Endothelial cell of umbilical vein (primary cell): ENCODE data around the gene POU5F1. TPM values are rescaled to one million over a fixed set of nuclear protein-coding genes. Genes with fewer than 3 reads are reported as not detected.

Source experiments
- BruUV-seq: library from RNA; stranded (reverse); fragments of 400-500 nt; replicated peaks from 2 replicates; lab custom pipeline; 2021; lab: Mats Ljungman, UMichigan
- CTCF ChIA-PET: fragments of 300-600, 350-600 bp; sonication (Branson Sonifier 250); formaldehyde crosslinking; loops from one replicate; lab custom pipeline; 2021; ENCODE audit warnings: antibody characterized with exemption, inconsistent platforms; lab: Charles Lee
- POLR2A ChIA-PET: fragments of 300-600, 350-600 bp; sonication (Branson Sonifier 250); formaldehyde crosslinking; loops from one replicate; lab custom pipeline; 2021; ENCODE audit warnings: antibody characterized with exemption, inconsistent platforms; lab: Charles Lee
- DNase-seq: peaks from one replicate; pipeline ENCODE4 v3.0.0-alpha.2; 2011; ENCODE audit warnings: low read depth, low spot score
- FAIRE-seq: peaks from 2 replicates; lab custom pipeline; 2011; peaks lifted over from hg19 to GRCh38; lab: Jason Lieb, UNC
- H2AFZ ChIP-seq: 2 replicates; pipeline ENCODE4 v1.6.0; 2012; ENCODE audit warnings: low read depth, low read length, control low read depth, inconsistent platforms
- H3K27ac ChIP-seq: 2 replicates; pipeline ENCODE4 v1.5.1; 2011; ENCODE audit warnings: low read depth, mild to moderate bottlenecking, control low read depth, low read length, moderate library complexity; ENCODE audit not compliant: insufficient read depth
- H3K27me3 ChIP-seq, 2 experiments: 2 replicates each; pipeline versions ENCODE4 v1.6.0 to v1.6.1; 2011; ENCODE audit warnings: low read length in 2 of 2, mixed read lengths in 1 of 2; ENCODE audit not compliant: control insufficient read depth in 2 of 2, insufficient read depth in 2 of 2
- H3K36me3 ChIP-seq, 2 experiments: 2 replicates in 1 of 2; 3 replicates in 1 of 2; pipeline ENCODE4 v1.5.1; 2011; ENCODE audit warnings: low read length in 2 of 2, mild to moderate bottlenecking in 1 of 2, moderate library complexity in 1 of 2; ENCODE audit not compliant: control insufficient read depth in 2 of 2, insufficient read depth in 2 of 2; ENCODE audit errors: extremely low read depth in 1 of 2
- H3K4me1 ChIP-seq: 3 replicates; pipeline ENCODE4 v1.5.1; 2011; ENCODE audit warnings: mild to moderate bottlenecking, low read length; ENCODE audit not compliant: control insufficient read depth, insufficient read depth; ENCODE audit errors: extremely low read depth
- H3K4me2 ChIP-seq: 2 replicates; pipeline ENCODE4 v1.6.1; 2011; ENCODE audit warnings: low read length, control low read depth, mixed read lengths; ENCODE audit not compliant: insufficient read depth
- H3K4me3 ChIP-seq, 3 experiments: fragments of 200-600 bp in 1 of 3; sonication (generic), shearing (Covaris generic) in 1 of 3; replicated peaks in 1 of 3; 2 replicates each; pipeline ENCODE4 v1.5.1; 2011 to 2016; ENCODE audit warnings: control low read depth in 3 of 3, low read length in 3 of 3, mild to moderate bottlenecking in 2 of 3, inconsistent platforms in 1 of 3, low read depth in 1 of 3, moderate library complexity in 1 of 3; ENCODE audit not compliant: insufficient read depth in 1 of 3
- H3K79me2 ChIP-seq: 2 replicates; pipeline ENCODE4 v1.6.0; 2012; ENCODE audit warnings: low read length, inconsistent platforms; ENCODE audit not compliant: control insufficient read depth, insufficient read depth
- H3K9ac ChIP-seq: replicated peaks from 2 replicates; pipeline ENCODE3; 2011; ENCODE audit warnings: low read length, control low read depth; ENCODE audit not compliant: insufficient read depth; ENCODE audit errors: extremely low read depth
- H3K9me1 ChIP-seq: replicated peaks from 3 replicates; pipeline ENCODE4 v1.6.0; 2011; ENCODE audit warnings: mild to moderate bottlenecking, low read length; ENCODE audit not compliant: control insufficient read depth, insufficient read depth; ENCODE audit errors: extremely low read depth
- H3K9me3 ChIP-seq: replicated peaks from 2 replicates; pipeline ENCODE4 v1.5.1; 2012; ENCODE audit warnings: low read length, inconsistent platforms; ENCODE audit not compliant: control insufficient read depth, insufficient read depth
- H4K20me1 ChIP-seq: replicated peaks from 2 replicates; pipeline ENCODE3; 2011; ENCODE audit warnings: mild to moderate bottlenecking, low read length; ENCODE audit not compliant: control insufficient read depth, insufficient read depth; ENCODE audit errors: extremely low read depth
- EZH2 ChIP-seq: IDR thresholded peaks from 2 replicates; pipeline ENCODE4 v1.6.1; 2012; ENCODE audit warnings: borderline replicate concordance, low read depth, mild to moderate bottlenecking, moderate library complexity, low read length, inconsistent platforms; ENCODE audit not compliant: severe bottlenecking
- FOS ChIP-seq: IDR thresholded peaks from 2 replicates; pipeline ENCODE4 v1.6.1; 2011; ENCODE audit warnings: mild to moderate bottlenecking, low read length, moderate library complexity, borderline replicate concordance; ENCODE audit not compliant: insufficient read depth
- GATA2 ChIP-seq: IDR thresholded peaks from 2 replicates; pipeline ENCODE4 v1.7.0; 2011; ENCODE audit warnings: low read depth, mild to moderate bottlenecking, moderate library complexity, mixed read lengths, low read length; ENCODE audit not compliant: insufficient read length, insufficient read depth
- JUN ChIP-seq: IDR thresholded peaks from 2 replicates; pipeline ENCODE4 v1.6.1; 2011; ENCODE audit warnings: borderline replicate concordance, low read depth; ENCODE audit not compliant: insufficient read length, insufficient read depth
- MYC ChIP-seq: IDR thresholded peaks from one replicate; pipeline ENCODE4 v1.6.1; 2011; ENCODE audit warnings: mild to moderate bottlenecking, low read depth, low read length
- POLR2A ChIP-seq: IDR thresholded peaks from 2 replicates; pipeline ENCODE4 v1.6.1; 2012; ENCODE audit warnings: low read depth, mild to moderate bottlenecking, control low read depth, low read length
- POLR2AphosphoS5 ChIP-seq: IDR thresholded peaks from 2 replicates; pipeline ENCODE4 v1.6.1; 2012; ENCODE audit warnings: low read depth, mild to moderate bottlenecking, control low read depth, low read length, moderate library complexity; ENCODE audit not compliant: insufficient read depth
- dilution Hi-C: fragments of 300-500 bp; cut with MboI; formaldehyde crosslinking; loops from one replicate; pipeline ENCODE4 v1.15.0; 2019; ENCODE audit warnings: low sequenced_read_pairs; ENCODE audit not compliant: extremely low pct_ligation_motif_present
- intact Hi-C: fragments of 100-400 bp; cut with micrococcal nuclease; formaldehyde crosslinking; loops from one replicate; pipeline ENCODE4 v1.10.0; 2022
- polyA plus RNA-seq, 4 experiments: library from polyadenylated mRNA; depleted of rRNA in 3 of 4; stranded (reverse) in 3 of 4; unstranded in 1 of 4; fragments of >200 nt; gene quantifications; 2 replicates each; pipeline versions ENCODE4 v1.2.1 to v1.2.3, GENCODE V29; 2011 to 2012; ENCODE audit warnings: missing spikeins in 1 of 4
- total RNA-seq: library from RNA; stranded (reverse); gene quantifications from 2 replicates; pipeline ENCODE4 v1.2.3, GENCODE V29; 2021
- TF ChIP-seq, protein P1 (sequence below), 2 donors: IDR thresholded peaks; 1 replicate in 1 of 2; 2 replicates in 1 of 2; pipeline ENCODE4 v1.5.1; 2011; ENCODE audit warnings: low read length in 2 of 2, mild to moderate bottlenecking in 2 of 2, moderate library complexity in 2 of 2, control low read depth in 1 of 2, inconsistent platforms in 1 of 2, low read depth in 1 of 2; ENCODE audit not compliant: insufficient read depth in 1 of 2; ENCODE audit errors: extremely low read depth in 1 of 2
- TF ChIP-seq, protein P2 (sequence below): IDR thresholded peaks from 2 replicates; pipeline ENCODE4 v1.6.1; 2011; ENCODE audit not compliant: insufficient read depth, insufficient read length

POU5F1 gene
- total and polyA plus RNA-seq, 2 donors (not counting 3 experiments of a cell fraction or from before 2014, with no cell fraction given) = 0.63 TPM; not detected in 1

DNA sequence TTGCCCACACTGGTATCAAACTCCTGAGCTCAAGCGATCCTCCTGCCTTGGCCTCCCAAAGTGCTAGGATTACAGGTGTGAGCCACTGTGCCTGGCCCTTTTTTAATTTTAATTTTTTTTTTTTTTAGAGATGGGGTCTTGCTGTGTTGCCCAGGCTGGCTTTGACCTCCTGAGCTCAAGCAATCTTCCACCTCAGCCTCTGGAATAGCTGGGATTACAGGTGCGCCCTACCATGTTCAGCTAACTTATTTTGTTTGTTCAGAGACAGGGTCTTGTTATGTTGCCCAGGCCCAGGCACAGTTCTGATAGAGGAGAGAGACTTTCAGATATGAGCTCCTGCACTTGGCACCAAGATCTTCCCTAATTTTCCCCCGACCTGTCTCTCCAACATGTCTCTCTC lies 39.7 kb downstream of the POU5F1 start:
- Histone ChIP-seq H3K36me3 (no peaks in the 10 kb centered on the region), H3K27ac (no peak overlapping the region), H3K4me3 (no peak overlapping the region), H3K4me2 (no peak overlapping the region), H4K20me1 (no peaks in the 10 kb centered on the region), H3K9me3 (no peaks in the 10 kb centered on the region), H3K9ac (no peak overlapping the region), H3K27me3 (peaks cover 3 to 6% of the 10 kb centered on the region in 2 experiments), H3K4me1 (no peaks in the 10 kb centered on the region), H3K9me1 (no peaks in the 10 kb centered on the region), H2AFZ (no peak overlapping the region), H3K79me2 (no peaks in the 10 kb centered on the region)
- ChIA-PET CTCF (interaction anchor here (1.2 to 10.6 kb wide), 8 partner anchors 12 to 236 kb away, joined by 3 to 71 read pairs (median 16); partner anchors contain the start of gene PSORS1C1), POLR2A (no interaction called here)
- intact Hi-C loops = no loop called here
- DNase-seq (no peak), FAIRE-seq (no peak)
- TF ChIP-seq EZH2 (no peak), JUN (no peak), POLR2AphosphoS5 (no peak), FOS (no peak), GATA2 (no peak), POLR2A (no peak), MYC (no peak)
- TF ChIP-seq, protein P1, sequence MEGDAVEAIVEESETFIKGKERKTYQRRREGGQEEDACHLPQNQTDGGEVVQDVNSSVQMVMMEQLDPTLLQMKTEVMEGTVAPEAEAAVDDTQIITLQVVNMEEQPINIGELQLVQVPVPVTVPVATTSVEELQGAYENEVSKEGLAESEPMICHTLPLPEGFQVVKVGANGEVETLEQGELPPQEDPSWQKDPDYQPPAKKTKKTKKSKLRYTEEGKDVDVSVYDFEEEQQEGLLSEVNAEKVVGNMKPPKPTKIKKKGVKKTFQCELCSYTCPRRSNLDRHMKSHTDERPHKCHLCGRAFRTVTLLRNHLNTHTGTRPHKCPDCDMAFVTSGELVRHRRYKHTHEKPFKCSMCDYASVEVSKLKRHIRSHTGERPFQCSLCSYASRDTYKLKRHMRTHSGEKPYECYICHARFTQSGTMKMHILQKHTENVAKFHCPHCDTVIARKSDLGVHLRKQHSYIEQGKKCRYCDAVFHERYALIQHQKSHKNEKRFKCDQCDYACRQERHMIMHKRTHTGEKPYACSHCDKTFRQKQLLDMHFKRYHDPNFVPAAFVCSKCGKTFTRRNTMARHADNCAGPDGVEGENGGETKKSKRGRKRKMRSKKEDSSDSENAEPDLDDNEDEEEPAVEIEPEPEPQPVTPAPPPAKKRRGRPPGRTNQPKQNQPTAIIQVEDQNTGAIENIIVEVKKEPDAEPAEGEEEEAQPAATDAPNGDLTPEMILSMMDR (IDR thresholded peaks at IDR 0.05; ENCODE audit: extremely low read depth in 1 of 2, insufficient read depth in 1 of 2, low read depth in 1 of 2, low read length in 2 of 2) = no peak
- TF ChIP-seq, protein P2, sequence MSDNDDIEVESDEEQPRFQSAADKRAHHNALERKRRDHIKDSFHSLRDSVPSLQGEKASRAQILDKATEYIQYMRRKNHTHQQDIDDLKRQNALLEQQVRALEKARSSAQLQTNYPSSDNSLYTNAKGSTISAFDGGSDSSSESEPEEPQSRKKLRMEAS = no peak
- dilution Hi-C loops = no loop called here
- no TSS peak for BruUV-seq
